Gastrocnemius medialis (tissue), 4 donors: ENCODE results near the gene CXADR. TPM values are rescaled to one million over a fixed set of nuclear protein-coding genes. Genes with fewer than 3 reads are reported as not detected.

Experiments used
- ATAC-seq, 2 donors: fragments of 150-250 bp; one replicate each; pipeline ENCODE4 v1.9.1; 2016
- DNase-seq, 2 donors: peaks; one replicate each; pipeline ENCODE4 v3.0.0-alpha.2; 2019
- H3K27ac ChIP-seq, 4 donors: fragments of 200-600 bp; sonication (generic); 1 replicate in 1 of 4; 2 replicates in 3 of 4; pipeline ENCODE4 v1.5.1; 2016 to 2018; ENCODE audit warnings: mild to moderate bottlenecking in 2 of 4, moderate library complexity in 1 of 4
- H3K27me3 ChIP-seq, 3 donors: fragments of 200-600 bp; sonication (generic) in 2 of 3; 1 replicate in 1 of 3; 2 replicates in 2 of 3; pipeline versions ENCODE4 v1.5.1 to v1.6.0; 2016 to 2019; ENCODE audit warnings: mild to moderate bottlenecking in 1 of 3, moderate library complexity in 1 of 3
- H3K36me3 ChIP-seq, 2 donors: fragments of 200-600 bp; sonication (generic) in 1 of 2; one replicate each; pipeline ENCODE4 v1.5.1; 2017 to 2018
- H3K4me1 ChIP-seq, 2 donors: fragments of 200-600 bp; sonication (generic) in 1 of 2; one replicate each; pipeline ENCODE4 v1.5.1; 2016 to 2017; ENCODE audit warnings: mild to moderate bottlenecking in 2 of 2
- H3K4me3 ChIP-seq, 4 donors: fragments of 200-600 bp; sonication (generic) in 3 of 4; 1 replicate in 1 of 4; 2 replicates in 3 of 4; pipeline ENCODE4 v1.5.1; 2016 to 2019; ENCODE audit warnings: mild to moderate bottlenecking in 2 of 4
- H3K9me3 ChIP-seq, 3 donors: fragments of 200-600 bp; sonication (generic) in 2 of 3; 1 replicate in 1 of 3; 2 replicates in 2 of 3; pipeline ENCODE4 v1.5.1; 2016 to 2019
- CTCF ChIP-seq, 5 experiments: fragments of 450-650 bp in 3 of 5; fragments of 200-600 bp in 2 of 5; sonication (generic) in 2 of 5; IDR thresholded peaks in 4 of 5; conservative IDR thresholded peaks in 1 of 5; 1 replicate in 4 of 5; 2 replicates in 1 of 5; pipeline ENCODE4 v1.5.1; 2016 to 2019; ENCODE audit warnings: antibody characterized with exemption in 5 of 5, mild to moderate bottlenecking in 3 of 5, moderate library complexity in 3 of 5
- POLR2A ChIP-seq, 2 donors: fragments of 450-650 bp; IDR thresholded peaks; one replicate each; pipeline ENCODE4 v1.6.1; 2017; ENCODE audit warnings: antibody characterized with exemption in 2 of 2, mild to moderate bottlenecking in 2 of 2, moderate library complexity in 2 of 2
- in situ Hi-C, 4 donors: fragments of 200-750 bp; cut with MboI; loops; one replicate each; pipeline versions ENCODE4 v1.15.0 to v1.8.0; 2017; ENCODE audit warnings: low sequenced_read_pairs in 4 of 4
- intact Hi-C: fragments of 100-400 bp; cut with DNase I; formaldehyde crosslinking; loops from one replicate; pipeline ENCODE4 v1.15.1; 2023; ENCODE audit warnings: low total_unique reads
- total RNA-seq, 4 donors: library from RNA; depleted of rRNA; stranded (reverse); fragments of >200 nt; gene quantifications; one replicate each; pipeline versions ENCODE4 v1.1.0 to v1.2.3, GENCODE V29; 2016

Gene CXADR
- total RNA-seq, 4 donors from 2014 or later = 0.35 to 0.68 TPM; not detected in 2

GRCh38 chr21:17613242-17613676, 100.4 kb downstream of the CXADR start:
- Histone ChIP-seq H3K27ac (peak overlapping the region; percentile 70 to 84 (median 80)), H3K9me3 (no peaks in the 10 kb centered on the region), H3K4me1 (peaks cover 0 to 9% of the 10 kb centered on the region in 2 donors), H3K4me3 (peak overlapping the region; percentile 62 to 71 (median 67)), H3K27me3 (peaks cover 8 to 26% (median 11%) of the 10 kb centered on the region in 3 donors), H3K36me3 (no peaks in the 10 kb centered on the region)
- ATAC-seq (peak; percentile 15 to 44), DNase-seq (peak in 1 of 2 donors; percentile 22)
- in situ Hi-C loops (no loop called here), intact Hi-C loops (loop anchor here (10.0 kb wide), 1 partner anchor 312 kb away; no protein-coding TSS in a partner anchor)
- TF ChIP-seq POLR2A (IDR thresholded peaks at IDR 0.05) (no peak), CTCF (IDR thresholded peaks at IDR 0.05 in 4 of 5, conservative IDR thresholded peaks at IDR 0.05 in 1 of 5) (no peak)

DNA sequence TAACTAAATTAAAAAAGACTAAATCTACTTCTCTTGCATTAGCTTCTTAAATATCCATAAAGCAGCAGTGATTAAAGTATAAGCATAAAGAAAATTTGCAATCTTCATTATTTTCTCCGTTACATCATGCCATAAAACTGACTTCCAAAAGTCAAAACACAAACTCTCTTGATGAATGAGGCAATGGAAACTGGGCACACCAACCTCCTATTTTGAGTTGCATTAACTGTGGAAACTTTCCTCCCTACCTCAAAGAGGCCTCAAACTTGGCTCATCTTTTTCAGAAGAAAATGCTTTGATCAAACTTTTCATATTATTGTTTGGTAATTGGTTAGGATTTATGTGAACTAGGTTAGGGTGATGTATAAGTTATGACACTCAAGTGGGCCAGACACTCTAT, 104.0 kb downstream of the CXADR start:
- DNase-seq = no peak
- H3K9me3 ChIP-seq = no peaks in the 10 kb centered on the region
- intact Hi-C loops (loop anchor here (10.0 kb wide), 1 partner anchor 308 kb away; no protein-coding TSS in a partner anchor), in situ Hi-C loops (no loop called here)
- H3K27ac ChIP-seq = no peak overlapping the region
- no peaks in the 10 kb centered on the region for H3K36me3 ChIP-seq
- no peak overlapping the region for H3K4me3 ChIP-seq
- peaks cover 0 to 18% (median 5%) of the 10 kb centered on the region in 3 donors for H3K27me3 ChIP-seq
- no peak for ATAC-seq
- H3K4me1 ChIP-seq = no peaks in the 10 kb centered on the region
- TF ChIP-seq POLR2A (IDR thresholded peaks at IDR 0.05) (no peak), CTCF (IDR thresholded peaks at IDR 0.05 in 4 of 5, conservative IDR thresholded peaks at IDR 0.05 in 1 of 5) (no peak)

DNA sequence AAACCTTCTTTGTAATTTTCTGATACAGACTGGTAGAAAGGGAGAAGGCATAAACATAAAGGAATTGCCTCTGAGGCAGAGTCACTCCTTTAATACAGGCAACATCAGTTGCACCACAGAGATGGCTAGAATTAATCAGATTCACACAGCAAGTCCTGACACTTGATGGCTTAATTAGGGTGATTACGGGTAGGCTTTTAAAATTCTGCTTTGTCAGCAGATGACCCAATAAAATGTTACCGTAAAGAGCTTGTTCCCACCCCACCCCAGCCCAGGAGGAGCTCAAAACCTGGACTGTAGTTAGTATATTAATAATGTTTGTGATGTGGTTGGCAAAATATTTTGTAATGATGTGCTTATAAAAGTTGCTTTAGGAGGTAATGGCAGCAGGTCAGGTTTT, 109.2 kb downstream of the CXADR start:
- Histone ChIP-seq H3K27ac (no peak overlapping the region), H3K36me3 (no peaks in the 10 kb centered on the region), H3K4me1 (no peaks in the 10 kb centered on the region), H3K9me3 (no peaks in the 10 kb centered on the region), H3K27me3 (no peaks in the 10 kb centered on the region), H3K4me3 (no peak overlapping the region)
- intact Hi-C loops (no loop called here), in situ Hi-C loops (no loop called here)
- no peak for TF ChIP-seq CTCF (IDR thresholded peaks at IDR 0.05 in 4 of 5, conservative IDR thresholded peaks at IDR 0.05 in 1 of 5)
- TF ChIP-seq POLR2A (IDR thresholded peaks at IDR 0.05) = no peak
- ATAC-seq (no peak), DNase-seq (no peak)

DNA sequence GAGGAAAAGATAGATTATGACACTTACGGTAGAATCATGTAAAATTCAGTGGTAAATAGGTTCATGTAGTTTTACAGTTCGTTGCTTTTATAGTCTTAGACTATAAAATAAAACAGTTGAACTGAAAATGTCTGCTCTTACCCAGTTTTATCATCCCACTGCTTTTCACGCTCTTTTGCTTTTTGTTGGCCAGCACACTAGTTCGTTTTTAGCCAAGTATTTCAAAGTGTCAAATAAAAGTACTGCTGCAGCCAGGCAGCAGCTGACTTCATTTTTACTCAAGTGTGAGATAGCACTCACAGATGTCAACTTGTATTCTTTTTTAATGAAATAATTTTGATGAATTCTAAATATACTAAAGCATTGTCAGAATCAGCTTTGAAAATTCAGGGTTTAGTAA, 118.4 kb downstream of the CXADR start:
- no peak for ATAC-seq
- in situ Hi-C loops = no loop called here

More for the DNA sequence above, 118.4 kb downstream of the CXADR start:
- no peaks in the 10 kb centered on the region for H3K36me3 ChIP-seq
- TF ChIP-seq CTCF (IDR thresholded peaks at IDR 0.05 in 4 of 5, conservative IDR thresholded peaks at IDR 0.05 in 1 of 5) (no peak), POLR2A (IDR thresholded peaks at IDR 0.05) (no peak)
- H3K4me3 ChIP-seq = no peak overlapping the region
- H3K27me3 ChIP-seq = no peaks in the 10 kb centered on the region
- intact Hi-C loops = no loop called here
- no peaks in the 10 kb centered on the region for H3K9me3 ChIP-seq
- H3K27ac ChIP-seq = no peak overlapping the region
- DNase-seq = no peak
- H3K4me1 ChIP-seq = no peaks in the 10 kb centered on the region
